PC-9 (cell line): Measurements from ENCODE around the gene SLC6A18. TPM values are rescaled to one million over a fixed set of nuclear protein-coding genes. Genes with fewer than 3 reads are reported as not detected.

ENCODE experiments used
- BruUV-seq: library from RNA; stranded (reverse); fragments of 400-500 nt; replicated peaks from 2 replicates; lab custom pipeline; 2021; lab: Mats Ljungman, UMichigan
- CTCF ChIA-PET: fragments of 300-600 bp; sonication (Branson Sonifier 250); formaldehyde crosslinking; loops from one replicate; lab custom pipeline; 2022; ENCODE audit warnings: antibody characterized with exemption; lab: Charles Lee
- POLR2A ChIA-PET: fragments of 300-600 bp; sonication (Branson Sonifier 250); formaldehyde crosslinking; loops from one replicate; lab custom pipeline; 2022; ENCODE audit warnings: antibody characterized with exemption; ENCODE audit not compliant: unreplicated experiment; lab: Charles Lee
- DNase-seq, 2 experiments: peaks; one replicate each; pipeline versions ENCODE4 v3.0.0 to v3.0.0-alpha.2; 2015 to 2022; ENCODE audit warnings: mixed read lengths in 1 of 2
- H2AFZ ChIP-seq: fragments of 200-600 bp; sonication (generic); 2 replicates; pipeline ENCODE4 v1.8.1; 2017; ENCODE audit warnings: antibody characterized with exemption
- H3F3A ChIP-seq: fragments of 200-600 bp; sonication (generic); 2 replicates; pipeline ENCODE4 v1.8.1; 2017; ENCODE audit warnings: antibody characterized with exemption, mild to moderate bottlenecking, low read depth; ENCODE audit not compliant: insufficient read depth
- H3K27ac ChIP-seq: fragments of 200-600 bp; sonication (generic); 2 replicates; pipeline ENCODE4 v1.6.1; 2016; ENCODE audit warnings: mixed run types
- H3K27me3 ChIP-seq: fragments of 200-600 bp; sonication (generic); 2 replicates; pipeline ENCODE4 v1.6.1; 2016; ENCODE audit warnings: low read depth, mixed run types; ENCODE audit not compliant: insufficient read depth
- H3K36me3 ChIP-seq: fragments of 200-600 bp; sonication (generic); 2 replicates; pipeline ENCODE4 v1.6.1; 2016; ENCODE audit warnings: low read depth, mixed run types
- H3K4me1 ChIP-seq: fragments of 200-600 bp; sonication (generic); replicated peaks from 2 replicates; pipeline ENCODE4 v1.6.1; 2016; ENCODE audit warnings: mixed run types; ENCODE audit not compliant: insufficient read depth
- H3K4me2 ChIP-seq: fragments of 200-600 bp; sonication (generic); 2 replicates; pipeline ENCODE4 v1.6.1; 2017; ENCODE audit warnings: mixed run types
- H3K4me3 ChIP-seq: fragments of 200-600 bp; sonication (generic); 2 replicates; pipeline ENCODE4 v1.6.1; 2016; ENCODE audit warnings: mixed run types
- H3K79me2 ChIP-seq: fragments of 200-600 bp; sonication (generic); 2 replicates; pipeline ENCODE4 v1.6.1; 2017; ENCODE audit warnings: low read depth, mixed run types
- H3K9me2 ChIP-seq: fragments of 200-600 bp; sonication (generic); 2 replicates; pipeline ENCODE4 v1.8.1; 2017; ENCODE audit warnings: mild to moderate bottlenecking; ENCODE audit not compliant: insufficient read depth
- H3K9me3 ChIP-seq: fragments of 200-600 bp; sonication (generic); 2 replicates; pipeline ENCODE4 v1.8.1; 2016; ENCODE audit warnings: low read depth; ENCODE audit not compliant: insufficient read depth
- H4K20me1 ChIP-seq: fragments of 200-600 bp; sonication (generic); 2 replicates; pipeline ENCODE4 v1.8.1; 2017; ENCODE audit not compliant: insufficient read depth
- CTCF ChIP-seq: fragments of 200-600 bp; sonication (generic); conservative IDR thresholded peaks from 2 replicates; pipeline ENCODE4 v1.6.1; 2017; ENCODE audit warnings: mixed run types, antibody characterized with exemption, mild to moderate bottlenecking, moderate library complexity
- EZH2 ChIP-seq: fragments of 200-600 bp; sonication (generic); IDR thresholded peaks from 2 replicates; pipeline ENCODE4 v1.8.0; 2017; ENCODE audit warnings: antibody characterized with exemption, low read depth
- intact Hi-C: fragments of 100-400 bp; cut with micrococcal nuclease; formaldehyde crosslinking; loops from one replicate; pipeline ENCODE4 v1.10.0; 2022; ENCODE audit not compliant: unreplicated experiment
- total RNA-seq: library from RNA; stranded (reverse); gene quantifications from 2 replicates; pipeline ENCODE4 v1.2.3, GENCODE V29; 2021

Gene SLC6A18
- total RNA-seq, 1 experiment from 2014 or later = not detected

- Histone ChIP-seq H3K9me3 (no peaks in the 10 kb centered on the region), H3K4me3 (no peak overlapping the region), H3K4me1 (no peaks in the 10 kb centered on the region), H3K4me2 (no peak overlapping the region), H3K9me2 (no peaks in the 10 kb centered on the region), H3K79me2 (no peaks in the 10 kb centered on the region), H3K27ac (no peak overlapping the region), H3K36me3 (no peaks in the 10 kb centered on the region), H4K20me1 (0 out of 2 replicates have a peak, but pooled peaks cover 5% of the 10 kb centered on the region), H3F3A (no peaks in the 10 kb centered on the region), H3K27me3 (peaks cover 9% of the 10 kb centered on the region; the same call in 1 of the 2 replicates), H2AFZ (no peak overlapping the region)
- BruUV-seq = no TSS peak
- POLR2A ChIA-PET = no interaction called here
- no peak for TF ChIP-seq CTCF
- no peak for TF ChIP-seq EZH2
- CTCF ChIA-PET = no interaction called here
- DNase-seq = no peak
- intact Hi-C loops = no loop called here
Measured at GRCh38 chr5:1256776-1257175, 31.6 kb downstream of the SLC6A18 start.

- H3K4me1 ChIP-seq = no peaks in the 10 kb centered on the region
- DNase-seq = no peak
- no peaks in the 10 kb centered on the region for H3K9me2 ChIP-seq
- H3K4me3 ChIP-seq = no peak overlapping the region
- no peaks in the 10 kb centered on the region for H3K9me3 ChIP-seq
- POLR2A ChIA-PET = no interaction called here
- 0 out of 2 replicates have a peak, but pooled peaks cover 5% of the 10 kb centered on the region for H4K20me1 ChIP-seq
- intact Hi-C loops = no loop called here
- CTCF ChIA-PET = no interaction called here
- 0 out of 2 replicates have a peak, but pooled peaks cover 5% of the 10 kb centered on the region for H3K27me3 ChIP-seq
- no peak for TF ChIP-seq EZH2
- no peak for TF ChIP-seq CTCF
- no peak overlapping the region for H3K4me2 ChIP-seq
- no TSS peak for BruUV-seq
- no peaks in the 10 kb centered on the region for H3K36me3 ChIP-seq
- H3F3A ChIP-seq = no peaks in the 10 kb centered on the region
- H3K27ac ChIP-seq = no peak overlapping the region
- H3K79me2 ChIP-seq = no peaks in the 10 kb centered on the region
- no peak overlapping the region for H2AFZ ChIP-seq
Measured at GRCh38 chr5:1257363-1257762, 32.2 kb downstream of the SLC6A18 start.

GRCh38 chr5:1257841-1258240, 32.7 kb downstream of the SLC6A18 start:
- Histone ChIP-seq H3F3A (no peaks in the 10 kb centered on the region), H3K9me3 (no peaks in the 10 kb centered on the region), H3K4me1 (no peaks in the 10 kb centered on the region), H3K4me2 (no peak overlapping the region), H3K79me2 (no peaks in the 10 kb centered on the region), H2AFZ (no peak overlapping the region), H3K27me3 (0 out of 2 replicates have a peak, but pooled peaks cover 4% of the 10 kb centered on the region), H3K36me3 (no peaks in the 10 kb centered on the region), H4K20me1 (0 out of 2 replicates have a peak, but pooled peaks cover 5% of the 10 kb centered on the region), H3K4me3 (no peak overlapping the region), H3K9me2 (no peaks in the 10 kb centered on the region), H3K27ac (no peak overlapping the region)
- POLR2A ChIA-PET = no interaction called here
- no peak for DNase-seq
- CTCF ChIA-PET = no interaction called here
- no TSS peak for BruUV-seq
- no peak for TF ChIP-seq CTCF
- TF ChIP-seq EZH2 = no peak
- intact Hi-C loops = no loop called here
